GM18868 (cell line): ENCODE results near the gene MARK3.

Experiments used
- ATAC-seq: cut with Tn5 transposase; IDR thresholded peaks from one replicate; pipeline ENCODE4 v1.9.1; 2021; ENCODE audit warnings: mild to moderate bottlenecking, moderate library complexity; ENCODE audit not compliant: unreplicated experiment

The MARK3 gene

GRCh38 chr14:103432627-103433026, 47.4 kb downstream of the MARK3 start:
- no peak for ATAC-seq

- ATAC-seq: no peak
Measured at GRCh38 chr14:103433916-103434563, 48.8 kb downstream of the MARK3 start.

GRCh38 chr14:103434868-103435442, 49.7 kb downstream of the MARK3 start:
- ATAC-seq: no peak

GRCh38 chr14:103436533-103436932, 51.3 kb downstream of the MARK3 start:
- ATAC-seq: no peak

GRCh38 chr14:103442288-103442687, 57.1 kb downstream of the MARK3 start:
- no peak for ATAC-seq

- no peak for ATAC-seq
Measured at GRCh38 chr14:103443111-103443510, 57.9 kb downstream of the MARK3 start.

GRCh38 chr14:103444837-103445524, 59.8 kb downstream of the MARK3 start:
- no peak for ATAC-seq

GRCh38 chr14:103445806-103446205, 60.6 kb downstream of the MARK3 start:
- ATAC-seq: no peak

GRCh38 chr14:103448097-103448496, 62.9 kb downstream of the MARK3 start:
- no peak for ATAC-seq

GRCh38 chr14:103449634-103450161, 64.5 kb downstream of the MARK3 start:
- no peak for ATAC-seq

- ATAC-seq: no peak
Measured at GRCh38 chr14:103450416-103450815, 65.2 kb downstream of the MARK3 start.

- no peak for ATAC-seq
Measured at GRCh38 chr14:103451401-103451800, 66.2 kb downstream of the MARK3 start.

GRCh38 chr14:103453791-103454190, 68.6 kb downstream of the MARK3 start:
- ATAC-seq: no peak

GRCh38 chr14:103456167-103456835, 71.1 kb downstream of the MARK3 start:
- no peak for ATAC-seq

- ATAC-seq: no peak
Measured at GRCh38 chr14:103460415-103460814, 75.2 kb downstream of the MARK3 start.

GRCh38 chr14:103463149-103463548, 77.9 kb downstream of the MARK3 start:
- no peak for ATAC-seq

- no peak for ATAC-seq
Measured at GRCh38 chr14:103463851-103464250, 78.6 kb downstream of the MARK3 start.

GRCh38 chr14:103472939-103473338, 87.7 kb downstream of the MARK3 start:
- ATAC-seq: no peak

GRCh38 chr14:103474893-103475292, 89.7 kb downstream of the MARK3 start:
- ATAC-seq: no peak

GRCh38 chr14:103476065-103476464, 90.8 kb downstream of the MARK3 start:
- ATAC-seq: no peak

- no peak for ATAC-seq
Measured at GRCh38 chr14:103476631-103477030, 91.4 kb downstream of the MARK3 start.
